Ureter (tissue), 1 donor: ENCODE data around the gene GSPT2. TPM values are rescaled to one million over a fixed set of nuclear protein-coding genes. Genes with fewer than 3 reads are reported as not detected.
A peak's percentile ranks its signal among the peaks of the same experiment; 100 is the strongest.
"Not testable (repeated sequence)": the region's sequence is repeated elsewhere in the genome, so short reads cannot be mapped to it uniquely, and the experiment has no call there.

Source experiments
- DNase-seq: peaks from one replicate; pipeline ENCODE4 v3.0.0-alpha.2; 2020; ENCODE audit warnings: low spot score
- total RNA-seq: library from RNA; stranded (reverse); gene quantifications from one replicate; pipeline ENCODE4 v1.2.4, GENCODE V29; 2023
- donor health status: DM: yes; HTN: yes; CAD: no.

The GSPT2 gene
- total RNA-seq: 12.0 TPM

GRCh38 chrX:51743179-51743957, at the start of gene GSPT2:
TSS of gene GSPT2 (plus strand) at chrX:51743442. CDS start at chrX:51743627, 185 bp downstream.
- DNase-seq: peak; percentile 71

GRCh38 chrX:51694254-51694653, 49.0 kb upstream of the GSPT2 start:
- DNase-seq: no peak

GRCh38 chrX:51697397-51697796, 45.8 kb upstream of the GSPT2 start:
- DNase-seq: no peak

- DNase-seq: not testable (repeated sequence)
Observed at GRCh38 chrX:51710277-51711164, 32.7 kb upstream of the GSPT2 start, which contains the start of gene CENPVL1. TSS of gene CENPVL1 (plus strand) at chrX:51710512. CDS start at chrX:51710512, 0 bp downstream.

- DNase-seq: not testable (repeated sequence)
Observed at GRCh38 chrX:51712943-51713647, 30.1 kb upstream of the GSPT2 start.

GRCh38 chrX:51728202-51728601, 15.0 kb upstream of the GSPT2 start:
- no peak for DNase-seq

GRCh38 chrX:51737091-51737490, 6.2 kb upstream of the GSPT2 start:
- DNase-seq: no peak

- no peak for DNase-seq
Observed at GRCh38 chrX:51742586-51742985, 656 bp upstream of the GSPT2 start.

GRCh38 chrX:51747671-51748070, 4.4 kb downstream of the GSPT2 start:
- no peak for DNase-seq

GRCh38 chrX:51759055-51759839, 16.0 kb downstream of the GSPT2 start:
- DNase-seq: no peak

- no peak for DNase-seq
Observed at GRCh38 chrX:51760657-51761056, 17.4 kb downstream of the GSPT2 start.

- DNase-seq: no peak
Observed at GRCh38 chrX:51766546-51766945, 23.3 kb downstream of the GSPT2 start.

GRCh38 chrX:51776851-51777250, 33.6 kb downstream of the GSPT2 start:
- no peak for DNase-seq

- DNase-seq: no peak
Observed at GRCh38 chrX:51779306-51779705, 36.1 kb downstream of the GSPT2 start.

GRCh38 chrX:51795136-51795535, 51.9 kb downstream of the GSPT2 start:
- no peak for DNase-seq

Other genes with a start within 250 kb of the GSPT2 start
- 1.2 TPM for gene NUDT11, start 246.8 kb upstream of the GSPT2 start, total RNA-seq
- gene CENPVL3, start 124.5 kb upstream of the GSPT2 start, total RNA-seq: not detected
- not detected for gene CENPVL2, start 60.6 kb upstream of the GSPT2 start, total RNA-seq
- not detected for gene CENPVL1, start 32.9 kb upstream of the GSPT2 start, total RNA-seq
- gene MAGED1, start 150.2 kb downstream of the GSPT2 start, total RNA-seq: 79.8 TPM